Measurements from ENCODE around the gene MEGF9. TPM values are rescaled to one million over a fixed set of nuclear protein-coding genes. Genes with fewer than 3 reads are reported as not detected.

Gene MEGF9
- total RNA-seq, 1 experiment from 2014 or later: 7.5 TPM

- in situ Hi-C loops (cut with HindIII; ENCODE audit: low sequenced_read_pairs): no loop called here
Measured at GRCh38 chr9:120603591-120603990, 110.7 kb downstream of the MEGF9 start.

GRCh38 chr9:120603010-120603409 is 111.3 kb downstream of the MEGF9 start:
- in situ Hi-C loops (cut with HindIII; ENCODE audit: low sequenced_read_pairs): no loop called here
- no peak for DNase-seq (ENCODE audit: low spot score)

More at GRCh38 chr9:120603591-120603990, 110.7 kb downstream of the MEGF9 start:
- DNase-seq (ENCODE audit: low spot score): no peak

GRCh38 chr9:120593955-120594277 is 120.4 kb downstream of the MEGF9 start:
- in situ Hi-C loops (cut with HindIII; ENCODE audit: low sequenced_read_pairs): no loop called here

DNA sequence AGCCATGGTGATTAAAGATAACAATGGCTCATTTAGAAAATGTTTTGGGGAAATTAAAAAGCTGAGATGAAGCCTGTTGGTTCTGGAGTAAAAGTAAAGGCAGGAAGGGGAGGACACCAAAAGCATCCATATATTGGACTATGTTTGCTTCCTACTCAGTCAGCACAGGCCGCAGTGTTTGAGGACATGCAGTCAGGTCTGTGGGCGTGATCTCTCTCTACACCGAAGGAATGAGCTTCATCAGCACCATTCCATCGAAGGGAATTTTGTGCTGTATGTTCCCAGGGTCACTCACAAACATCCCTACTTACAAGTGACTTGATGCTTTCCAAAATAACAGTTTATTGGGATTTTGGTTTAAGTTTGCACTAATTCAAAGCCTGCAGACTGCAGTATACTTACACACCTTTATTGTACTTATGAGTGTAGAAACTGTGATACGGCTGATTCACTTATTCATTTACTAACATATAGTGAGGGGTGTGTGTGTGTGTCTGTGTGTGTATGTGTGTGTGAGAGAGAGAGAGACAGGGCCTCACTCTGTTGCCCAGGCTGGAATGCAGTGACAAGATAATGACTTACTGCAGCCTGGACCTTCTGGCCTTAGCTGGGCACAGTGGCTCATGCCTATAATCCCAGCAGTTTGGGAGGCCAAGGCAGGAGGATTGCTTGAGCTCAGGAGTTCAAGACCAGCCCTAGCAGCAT is 120.9 kb downstream of the MEGF9 start:
- DNase-seq (ENCODE audit: low spot score): no peak
- in situ Hi-C loops (cut with HindIII; ENCODE audit: low sequenced_read_pairs): no loop called here

More at GRCh38 chr9:120593955-120594277, 120.4 kb downstream of the MEGF9 start:
- no peak for DNase-seq (ENCODE audit: low spot score)

GRCh38 chr9:120592210-120592609 is 122.1 kb downstream of the MEGF9 start:
- in situ Hi-C loops (cut with HindIII; ENCODE audit: low sequenced_read_pairs): no loop called here

DNA sequence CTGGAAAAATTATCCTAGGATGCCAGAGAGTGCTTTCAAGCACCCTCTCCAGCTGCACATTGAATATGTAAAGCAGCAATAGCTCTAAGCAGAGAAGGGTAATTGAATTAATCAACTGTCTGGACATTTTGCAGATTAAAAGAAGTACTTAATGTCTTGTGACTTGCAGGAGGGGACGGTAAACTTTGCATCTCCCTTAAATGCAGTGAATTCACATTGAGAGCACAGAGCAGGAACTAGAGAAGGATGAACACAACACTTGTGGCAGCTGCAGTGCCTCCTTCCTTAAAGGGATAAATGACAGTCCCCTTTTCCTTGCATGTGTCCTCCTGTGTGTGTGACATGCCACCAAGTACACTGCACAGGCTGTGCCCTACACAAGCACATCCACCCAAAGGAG is 126.9 kb downstream of the MEGF9 start:
- DNase-seq (ENCODE audit: low spot score): no peak
- in situ Hi-C loops (cut with HindIII; ENCODE audit: low sequenced_read_pairs): no loop called here

More at GRCh38 chr9:120592210-120592609, 122.1 kb downstream of the MEGF9 start:
- DNase-seq (ENCODE audit: low spot score): no peak

DNA sequence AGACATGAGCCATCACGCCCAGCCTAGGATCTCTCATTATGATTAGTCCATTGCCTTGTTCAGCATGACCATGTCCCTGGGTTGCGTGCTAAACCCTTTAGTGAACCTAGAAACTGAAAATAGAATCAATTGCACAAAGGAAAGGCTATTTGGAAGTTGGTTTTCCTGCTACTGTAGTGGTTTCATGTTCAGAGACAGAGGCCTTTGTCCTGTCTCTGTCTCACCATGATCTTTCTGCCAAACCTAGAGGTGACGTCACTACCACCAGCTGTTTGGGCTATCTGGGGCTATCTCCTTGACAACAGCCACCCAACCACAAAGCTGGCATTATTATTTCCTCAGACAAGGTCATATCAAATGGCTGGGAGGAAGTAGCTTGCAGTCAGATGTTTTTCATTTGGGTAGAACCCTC is 130.3 kb downstream of the MEGF9 start:
- in situ Hi-C loops (cut with HindIII; ENCODE audit: low sequenced_read_pairs): no loop called here
- DNase-seq (ENCODE audit: low spot score): no peak

DNA sequence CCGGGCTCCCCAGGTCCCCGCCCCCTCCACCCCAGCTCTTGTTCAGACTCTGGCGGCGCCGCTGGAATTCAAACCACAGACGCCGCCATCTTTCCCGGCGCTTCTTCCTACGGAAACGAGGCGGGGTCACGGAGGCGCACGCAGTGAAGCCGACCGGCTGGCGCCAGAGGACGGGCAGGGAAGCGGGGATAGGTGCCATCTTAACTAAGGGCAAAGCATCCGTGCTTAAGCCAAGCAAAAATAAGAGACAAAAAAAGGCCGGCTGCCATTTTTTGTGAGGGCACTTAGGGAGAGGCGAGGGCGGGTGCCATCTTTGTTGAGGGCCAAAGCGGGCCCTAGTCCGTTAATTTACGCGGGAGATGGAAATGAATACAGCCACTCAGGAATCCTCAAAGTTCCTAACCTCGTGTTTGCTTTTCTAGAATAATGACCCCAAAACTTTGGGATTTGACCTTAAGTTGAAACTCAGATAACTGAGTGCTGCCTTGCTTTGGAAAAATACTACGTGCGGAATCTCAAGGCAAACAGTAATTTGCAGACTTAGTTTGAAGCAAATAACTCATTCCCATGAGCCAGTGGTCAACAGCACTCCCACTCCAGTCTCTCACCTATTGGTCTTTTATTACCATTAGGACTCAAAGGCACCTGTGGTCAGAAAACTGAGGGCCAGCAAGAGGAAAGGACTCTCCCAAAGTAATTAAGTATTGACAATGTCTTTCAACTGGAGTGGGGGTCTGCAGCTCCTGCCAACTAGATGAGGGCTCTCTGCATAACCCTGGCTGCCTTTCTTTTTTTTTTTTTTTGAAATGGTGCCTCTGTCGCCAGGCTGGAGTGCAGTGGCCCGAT is 134.0 kb downstream of the MEGF9 start, which contains the start of gene CDK5RAP2:
Gene CDK5RAP2, minus strand, starts transcription at position 117 of the 846 bp plus-strand sequence. CDS start 189 bp downstream, outside the sequence.
- in situ Hi-C loops (cut with HindIII; ENCODE audit: low sequenced_read_pairs): no loop called here
- DNase-seq (ENCODE audit: low spot score): peak; percentile 99

GRCh38 chr9:120579139-120580050 is 134.9 kb downstream of the MEGF9 start:
- in situ Hi-C loops (cut with HindIII; ENCODE audit: low sequenced_read_pairs): no loop called here
- no peak for DNase-seq (ENCODE audit: low spot score)

GRCh38 chr9:120574473-120574872 is 139.8 kb downstream of the MEGF9 start:
- in situ Hi-C loops (cut with HindIII; ENCODE audit: low sequenced_read_pairs): no loop called here
- no peak for DNase-seq (ENCODE audit: low spot score)

DNA sequence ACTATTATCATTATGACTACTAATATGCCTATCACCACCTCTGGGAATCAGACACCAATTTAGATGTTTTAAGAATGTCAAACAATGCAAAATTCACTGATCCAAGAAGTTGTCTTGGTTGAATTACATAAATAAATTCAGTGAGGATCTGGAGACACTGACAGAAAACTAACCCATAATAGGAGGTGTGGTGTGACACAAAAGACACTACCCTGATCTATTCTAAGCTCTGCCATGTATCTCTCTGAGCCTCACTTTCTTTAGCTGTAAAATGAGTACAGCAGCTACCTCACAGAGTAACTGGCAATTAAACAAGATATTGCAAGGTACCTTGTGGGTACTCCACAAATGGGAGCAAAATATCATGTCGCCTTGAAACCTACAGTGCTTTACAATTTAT is 141.8 kb downstream of the MEGF9 start:
- DNase-seq (ENCODE audit: low spot score): no peak
- in situ Hi-C loops (cut with HindIII; ENCODE audit: low sequenced_read_pairs): no loop called here

DNA sequence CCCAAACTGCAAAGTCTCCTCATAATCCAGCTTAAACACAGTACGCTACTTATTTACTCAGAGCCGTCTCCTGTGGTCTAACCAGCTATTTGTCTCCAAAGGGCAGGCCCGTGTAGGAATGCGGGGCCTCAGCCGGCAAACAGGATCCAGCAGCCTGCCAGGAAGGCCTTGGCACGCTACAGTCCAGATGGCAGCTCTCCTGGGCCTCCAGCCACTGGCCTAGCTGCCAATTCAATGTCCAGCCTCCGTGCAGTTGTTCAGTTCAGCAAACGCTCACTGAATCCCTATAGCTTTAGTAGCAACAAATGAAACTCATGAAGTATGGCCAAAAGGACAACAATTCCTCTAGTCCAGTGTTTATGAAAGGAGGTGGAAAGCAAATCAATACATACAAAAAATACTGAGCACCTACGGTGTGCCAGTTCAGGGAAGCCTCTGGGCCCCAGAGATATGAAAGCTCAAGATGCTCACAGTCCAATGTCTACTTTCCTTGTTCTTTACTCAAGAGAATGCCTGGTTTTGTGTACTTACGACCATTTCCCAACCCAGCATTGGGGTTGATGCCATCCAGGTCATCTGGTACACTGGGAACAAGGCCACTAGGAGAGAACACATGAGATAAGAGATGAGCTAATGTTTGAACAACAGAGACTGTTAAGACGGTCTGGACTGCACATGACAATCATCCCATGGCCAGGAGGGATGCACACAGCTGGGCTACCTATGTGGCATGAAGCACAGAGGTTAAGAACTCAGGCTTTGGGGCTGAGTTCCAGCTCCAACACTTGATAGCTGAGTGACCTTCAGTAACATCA is 142.6 kb downstream of the MEGF9 start:
- peak; percentile 78 for DNase-seq (ENCODE audit: low spot score)
- in situ Hi-C loops (cut with HindIII; ENCODE audit: low sequenced_read_pairs): no loop called here

DNA sequence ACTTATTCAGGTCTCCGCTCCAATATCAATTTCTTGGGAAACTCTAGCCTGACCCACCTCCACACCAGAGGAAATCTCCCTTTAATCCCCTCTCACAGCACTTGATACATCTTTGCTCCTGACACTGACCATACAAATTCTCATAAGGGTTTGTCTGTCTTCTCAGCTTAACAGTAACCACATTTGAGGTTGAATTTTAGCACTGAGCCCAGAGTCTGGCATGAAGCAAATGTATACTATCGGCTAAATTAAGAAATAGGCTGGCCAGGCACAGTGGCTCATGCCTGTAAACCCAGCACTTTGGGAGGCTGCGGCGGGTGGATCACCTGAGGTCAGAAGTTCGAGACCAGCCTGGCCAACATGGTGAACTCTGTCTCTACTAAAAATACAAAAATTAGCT is 144.0 kb downstream of the MEGF9 start:
- DNase-seq (ENCODE audit: low spot score): no peak
- in situ Hi-C loops (cut with HindIII; ENCODE audit: low sequenced_read_pairs): no loop called here

DNA sequence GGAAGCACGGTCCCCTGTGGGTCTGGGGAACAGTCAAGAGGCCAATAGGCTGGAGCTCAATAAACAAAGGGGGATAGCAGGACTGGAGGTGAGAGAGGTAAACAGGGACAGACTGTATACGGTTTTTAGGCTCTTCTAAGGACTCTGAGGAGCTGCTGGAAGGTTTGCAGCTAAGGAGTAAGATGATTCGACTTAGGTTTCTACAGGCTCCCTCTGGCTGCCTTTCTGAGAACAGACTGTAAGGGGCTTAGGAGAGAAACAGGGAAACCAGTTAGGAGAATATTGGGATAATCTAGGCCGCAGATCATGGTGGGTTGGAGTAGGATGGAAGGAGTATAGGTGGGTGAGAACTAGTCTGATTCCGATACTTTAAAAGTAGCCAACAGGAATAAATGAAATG is 144.7 kb downstream of the MEGF9 start:
- in situ Hi-C loops (cut with HindIII; ENCODE audit: low sequenced_read_pairs): no loop called here
- DNase-seq (ENCODE audit: low spot score): no peak

GRCh38 chr9:120568816-120569215 is 145.5 kb downstream of the MEGF9 start:
- in situ Hi-C loops (cut with HindIII; ENCODE audit: low sequenced_read_pairs): no loop called here
- no peak for DNase-seq (ENCODE audit: low spot score)

DNA sequence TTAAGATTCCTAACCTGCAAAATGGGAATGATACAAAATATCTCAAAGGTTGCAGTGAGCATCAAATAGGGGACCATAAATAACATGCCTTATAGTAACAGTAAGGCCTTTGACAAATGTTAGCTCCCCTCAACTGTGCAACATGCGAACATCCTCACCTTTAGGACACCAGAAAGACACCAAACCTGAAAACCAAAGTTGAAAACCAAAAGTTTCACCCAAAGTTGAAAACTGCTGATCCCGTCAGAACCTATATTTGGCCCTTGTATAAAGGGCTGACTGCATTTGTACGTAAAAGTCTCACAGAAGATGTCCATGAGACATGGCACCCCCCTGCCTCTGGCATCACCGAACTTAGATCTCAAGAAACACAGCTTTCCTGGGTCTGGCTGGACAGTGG is 146.4 kb downstream of the MEGF9 start:
- in situ Hi-C loops (cut with HindIII; ENCODE audit: low sequenced_read_pairs): no loop called here
- no peak for DNase-seq (ENCODE audit: low spot score)

DNA sequence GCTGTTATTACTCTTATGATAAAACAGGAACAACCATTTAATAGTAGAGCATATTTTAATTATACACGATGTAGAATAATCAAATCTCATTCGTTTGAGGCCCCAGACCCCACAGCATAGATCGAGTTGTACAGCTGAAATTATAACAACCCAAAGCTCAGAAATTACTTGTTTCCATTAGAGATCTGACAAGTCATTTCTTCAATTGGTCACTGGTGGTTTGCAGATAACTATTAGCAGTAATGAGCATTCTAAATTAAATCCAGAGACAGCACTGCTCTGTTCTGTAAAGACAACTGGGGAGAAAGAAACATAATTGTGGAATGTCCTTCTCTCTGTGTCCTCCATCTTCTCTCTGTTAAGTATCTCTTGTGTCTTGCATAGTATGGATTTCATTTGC is 147.2 kb downstream of the MEGF9 start:
- no peak for DNase-seq (ENCODE audit: low spot score)
- in situ Hi-C loops (cut with HindIII; ENCODE audit: low sequenced_read_pairs): no loop called here

DNA sequence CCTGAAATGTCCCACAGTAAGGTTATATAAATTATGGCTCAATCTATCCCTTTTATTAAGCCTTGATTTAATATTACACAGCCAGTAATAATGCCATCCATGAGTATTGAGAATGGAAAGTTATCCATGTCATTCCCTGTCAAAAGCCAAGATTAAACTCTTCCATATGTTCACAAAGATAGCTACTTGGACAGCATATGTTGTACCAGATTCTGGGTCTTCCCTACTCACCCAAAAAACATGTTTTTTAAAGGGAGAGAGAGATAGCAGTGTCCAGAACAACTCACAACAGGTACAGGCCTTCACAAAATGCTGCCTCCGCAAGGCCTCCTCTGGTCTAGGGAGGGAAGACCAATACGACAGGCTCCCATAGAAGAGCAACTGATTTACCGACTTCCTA is 149.7 kb downstream of the MEGF9 start:
- no peak for DNase-seq (ENCODE audit: low spot score)
- in situ Hi-C loops (cut with HindIII; ENCODE audit: low sequenced_read_pairs): no loop called here
